Measurements from ENCODE around the gene SAMHD1. TPM values are rescaled to one million over a fixed set of nuclear protein-coding genes. Genes with fewer than 3 reads are reported as not detected.
A peak's percentile ranks its signal among the peaks of the same experiment; 100 is the strongest.
"Not testable (repeated sequence)": the region's sequence is repeated elsewhere in the genome, so short reads cannot be mapped to it uniquely, and the experiment has no call there.

The SAMHD1 gene
- total RNA-seq, 1 donor from 2014 or later = 95.4 TPM

DNA sequence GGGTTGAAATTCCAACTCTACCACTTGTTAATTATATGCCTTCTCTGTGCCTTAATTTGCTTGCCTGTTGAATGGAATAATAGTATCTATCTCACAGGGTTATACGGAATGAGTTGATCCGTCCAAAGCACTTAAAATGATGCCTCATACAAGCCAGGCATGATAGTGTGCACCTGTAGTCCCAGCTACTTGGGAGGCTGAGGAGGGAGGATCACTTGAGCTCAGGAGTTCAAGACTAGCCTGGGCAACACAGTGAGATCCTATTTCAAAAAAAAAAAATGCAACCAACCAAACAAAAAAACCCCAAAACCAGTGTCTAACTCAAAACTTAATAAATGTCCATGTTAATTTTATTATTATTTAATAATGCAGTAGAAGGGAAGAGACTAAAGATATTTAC is 35.3 kb downstream of the SAMHD1 start:
- no peak for DNase-seq (ENCODE audit: low spot score)

GRCh38 chr20:36908603-36909002 is 42.9 kb downstream of the SAMHD1 start:
- no peak for DNase-seq (ENCODE audit: low spot score)

DNA sequence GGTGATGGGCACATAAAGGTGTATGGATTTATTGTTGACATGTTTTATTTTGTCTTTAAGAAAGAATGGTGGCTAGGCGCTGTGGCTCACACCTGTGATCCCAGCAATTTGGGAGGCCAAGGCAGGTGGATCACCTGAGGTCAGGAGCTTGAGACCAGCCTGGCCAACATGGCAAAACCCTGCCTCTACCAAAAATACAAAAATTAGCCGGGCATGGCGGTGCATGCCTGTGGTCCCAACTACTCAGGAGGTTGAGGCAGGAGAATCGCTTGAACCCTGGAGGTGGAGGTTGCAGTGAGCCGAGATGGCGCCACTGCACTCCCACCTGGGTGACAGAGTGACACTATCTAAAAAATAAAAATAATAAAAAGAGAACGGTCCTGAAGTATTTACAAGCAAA is 45.4 kb downstream of the SAMHD1 start:
- not testable (repeated sequence) for DNase-seq (ENCODE audit: low spot score)

DNA sequence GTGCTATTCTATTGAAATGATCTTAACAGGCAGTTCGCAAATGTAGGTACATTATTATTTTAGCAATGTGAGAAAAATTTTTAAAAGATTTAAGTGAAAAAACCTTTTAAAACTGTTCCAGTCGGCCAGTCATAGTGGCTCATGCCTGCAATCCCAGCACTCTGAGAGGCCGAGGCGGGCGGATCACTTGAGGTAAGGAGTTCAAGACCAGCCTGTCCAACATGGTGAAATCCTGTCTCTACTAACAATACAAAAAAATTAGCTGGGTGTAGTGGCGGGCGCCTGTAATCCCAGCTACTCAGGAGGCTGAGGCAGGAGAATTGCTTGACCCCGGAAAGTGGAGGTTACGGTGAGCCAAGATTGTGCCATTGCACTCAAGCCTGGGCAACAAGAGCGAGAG is 45.9 kb downstream of the SAMHD1 start:
- DNase-seq (ENCODE audit: low spot score) = not testable (repeated sequence)

DNA sequence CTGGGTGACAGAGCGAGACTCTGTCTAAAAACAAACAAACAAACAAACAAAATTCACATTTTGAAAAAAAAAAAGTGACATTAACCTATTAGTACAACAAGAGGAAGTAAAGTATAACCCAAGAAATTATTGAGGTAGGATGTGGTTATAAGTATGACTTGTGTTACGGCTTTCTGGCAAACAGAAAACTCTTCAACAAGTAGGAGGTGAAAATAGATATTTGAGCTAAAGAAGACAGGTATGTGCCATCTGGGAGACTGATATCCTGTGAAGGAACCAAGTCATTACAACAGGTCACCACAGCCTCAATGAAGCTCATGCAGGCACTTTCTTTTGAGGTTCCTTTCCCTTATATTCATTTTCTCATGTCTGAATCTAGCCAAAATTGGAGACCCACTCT is 46.8 kb downstream of the SAMHD1 start:
- no peak for DNase-seq (ENCODE audit: low spot score)

GRCh38 chr20:36895036-36895435 is 56.5 kb downstream of the SAMHD1 start:
- DNase-seq (ENCODE audit: low spot score) = no peak

GRCh38 chr20:36893801-36894200 is 57.7 kb downstream of the SAMHD1 start:
- DNase-seq (ENCODE audit: low spot score) = no peak

DNA sequence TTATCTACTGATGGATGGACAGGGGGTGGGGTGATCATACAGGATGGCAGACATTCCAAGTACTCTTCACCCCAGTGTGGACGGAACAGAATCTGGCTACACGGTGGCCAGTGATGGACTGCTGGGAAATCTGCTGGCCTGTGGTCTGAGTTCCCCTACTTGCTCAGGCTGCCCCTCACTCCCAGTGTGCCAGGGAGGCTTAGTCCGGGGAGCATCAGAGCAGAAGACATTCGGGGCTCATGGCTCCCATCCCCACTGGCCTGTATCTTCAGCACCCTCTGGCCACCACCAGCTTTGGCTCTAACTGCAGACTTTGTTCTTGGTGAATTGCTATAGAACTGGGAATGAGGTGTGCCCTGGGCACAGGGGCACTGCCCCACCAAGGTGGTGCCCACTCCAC is 60.3 kb downstream of the SAMHD1 start:
- DNase-seq (ENCODE audit: low spot score) = no peak

GRCh38 chr20:36890586-36890985 is 60.9 kb downstream of the SAMHD1 start:
- no peak for DNase-seq (ENCODE audit: low spot score)

DNA sequence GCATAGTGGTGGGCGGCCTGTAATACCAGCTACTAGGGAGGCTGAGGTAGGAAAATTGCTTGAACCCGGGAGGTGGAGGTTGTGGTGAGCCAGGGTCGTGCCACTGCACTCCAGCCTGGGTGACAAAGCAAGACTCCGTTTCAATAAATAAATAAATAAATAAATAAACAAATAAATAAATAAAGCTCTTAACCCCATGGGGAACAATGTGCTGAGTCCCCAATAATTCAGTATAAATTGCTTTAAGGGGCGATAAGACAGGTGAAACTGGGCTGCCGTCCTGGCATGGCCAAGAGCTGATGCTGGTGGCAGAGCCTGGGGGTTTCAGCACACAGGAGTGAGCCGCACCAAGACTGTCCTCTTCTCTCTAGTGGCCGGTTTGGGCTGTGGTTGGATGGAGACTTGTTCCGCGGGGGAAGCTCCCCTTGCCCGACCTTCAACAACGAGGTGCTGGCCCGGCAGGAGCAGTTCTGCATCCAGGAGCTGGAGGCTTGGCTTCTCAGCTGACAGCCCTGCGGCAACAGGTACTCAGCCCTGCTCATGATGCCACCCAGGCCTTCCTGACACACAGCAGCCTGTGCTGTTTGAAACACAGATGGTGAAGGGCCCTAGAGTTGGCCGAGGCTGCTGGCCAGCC is 62.5 kb downstream of the SAMHD1 start:
- no peak for DNase-seq (ENCODE audit: low spot score)

GRCh38 chr20:36887752-36888090 is 63.8 kb downstream of the SAMHD1 start:
- DNase-seq (ENCODE audit: low spot score) = no peak

GRCh38 chr20:36886859-36887751 is 64.4 kb downstream of the SAMHD1 start:
- peak; percentile 86 for DNase-seq (ENCODE audit: low spot score)

GRCh38 chr20:36885356-36885755 is 66.2 kb downstream of the SAMHD1 start:
- DNase-seq (ENCODE audit: low spot score) = no peak

DNA sequence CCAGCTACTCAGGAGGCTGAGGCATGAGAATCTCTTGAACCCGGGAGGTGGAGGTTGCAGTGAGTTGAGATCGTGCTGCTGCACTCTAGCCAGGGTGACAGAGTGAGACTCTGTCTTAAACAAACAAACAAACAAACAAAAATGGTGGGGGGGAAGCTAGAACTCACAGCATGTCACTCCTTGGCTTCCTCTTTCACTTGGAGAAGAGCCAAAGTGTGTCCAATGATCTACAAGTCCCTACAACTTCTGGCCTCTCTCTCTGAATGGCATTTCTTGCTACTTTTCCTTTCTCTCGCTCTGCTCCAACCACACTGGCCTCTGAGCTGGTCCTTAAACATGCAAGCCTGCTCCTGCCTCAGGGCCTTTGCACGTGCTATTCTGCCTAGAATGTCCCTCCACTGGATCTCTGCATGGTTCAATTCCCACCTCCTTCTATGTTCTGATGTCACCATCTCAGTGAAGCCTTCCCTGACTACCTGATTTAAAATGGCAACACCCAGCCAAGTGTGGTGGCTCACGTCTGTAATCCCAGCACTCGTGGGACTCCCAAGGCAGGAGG is 67.5 kb downstream of the SAMHD1 start:
- DNase-seq (ENCODE audit: low spot score) = no peak

DNA sequence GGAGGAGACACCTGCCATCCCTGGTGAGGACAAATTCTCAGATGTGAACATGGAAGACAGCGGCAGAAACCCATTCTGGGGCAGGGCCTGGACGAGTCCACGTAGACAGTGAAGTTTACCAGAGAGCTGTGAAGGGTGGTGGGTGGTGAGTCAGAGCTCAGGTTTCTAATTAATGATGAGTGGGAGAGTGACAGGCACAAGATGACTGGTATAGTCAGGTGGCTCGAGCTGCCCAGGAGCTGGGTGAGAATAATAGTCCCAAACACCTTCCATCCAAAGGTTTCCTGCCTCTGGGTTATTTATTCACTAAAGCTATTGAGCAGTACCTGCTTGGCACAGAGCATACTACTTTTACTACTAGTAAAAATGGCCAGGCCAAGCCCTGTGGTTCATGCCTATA is 69.6 kb downstream of the SAMHD1 start:
- DNase-seq (ENCODE audit: low spot score) = no peak

GRCh38 chr20:36881331-36881730 is 70.2 kb downstream of the SAMHD1 start:
- no peak for DNase-seq (ENCODE audit: low spot score)

DNA sequence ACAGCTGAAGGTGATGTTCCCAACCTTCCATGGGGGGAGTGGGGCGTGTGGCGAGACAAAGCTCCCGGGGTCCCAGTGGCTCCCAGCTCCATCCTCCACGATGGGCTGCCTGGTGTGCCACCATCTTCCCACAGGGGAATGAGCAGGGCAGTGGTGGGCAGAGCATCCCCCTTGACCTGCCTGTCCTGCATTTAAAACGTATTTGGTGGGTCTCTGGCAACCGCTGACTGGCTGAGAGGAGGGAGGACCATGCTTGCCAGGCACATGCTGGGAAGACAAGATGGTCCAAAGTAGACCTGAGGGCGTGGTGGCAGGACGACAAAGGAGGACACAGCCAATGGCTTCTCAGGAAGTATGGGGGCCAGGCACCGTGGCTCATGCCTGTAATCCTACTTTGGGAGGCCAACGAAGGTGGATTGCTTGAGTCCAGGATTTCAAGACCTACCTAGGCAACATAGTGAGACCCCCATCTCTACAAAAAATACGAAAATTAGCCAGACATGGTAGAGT is 70.7 kb downstream of the SAMHD1 start:
- DNase-seq (ENCODE audit: low spot score) = no peak

DNA sequence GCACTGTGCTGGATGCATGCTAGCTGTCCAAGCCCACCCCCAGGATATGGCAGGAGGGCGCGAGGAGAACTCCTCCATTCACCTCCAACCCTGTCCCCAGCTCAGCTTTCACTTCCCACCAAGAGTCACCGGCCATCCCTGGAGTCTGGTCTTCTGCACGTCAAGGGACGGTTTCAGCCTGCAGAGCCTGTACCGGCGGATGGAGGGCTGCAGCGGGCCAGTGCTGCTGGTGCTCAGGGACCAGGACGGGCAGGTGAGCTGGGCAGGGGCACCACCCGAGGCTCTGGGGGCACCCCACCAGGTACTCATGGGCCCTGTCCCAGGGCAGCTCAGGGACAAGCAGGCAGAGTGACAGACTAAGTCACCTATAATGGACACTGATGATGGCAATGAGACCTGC is 72.6 kb downstream of the SAMHD1 start:
- DNase-seq (ENCODE audit: low spot score) = no peak

- DNase-seq (ENCODE audit: low spot score) = no peak
Measured at GRCh38 chr20:36876473-36876833, 75.1 kb downstream of the SAMHD1 start.

- no peak for DNase-seq (ENCODE audit: low spot score)
Measured at GRCh38 chr20:36875702-36876472, 75.6 kb downstream of the SAMHD1 start, which contains the start of gene TLDC2. TSS of gene TLDC2 (plus strand) at chr20:36876138. CDS start at chr20:36876175, 37 bp downstream.

DNA sequence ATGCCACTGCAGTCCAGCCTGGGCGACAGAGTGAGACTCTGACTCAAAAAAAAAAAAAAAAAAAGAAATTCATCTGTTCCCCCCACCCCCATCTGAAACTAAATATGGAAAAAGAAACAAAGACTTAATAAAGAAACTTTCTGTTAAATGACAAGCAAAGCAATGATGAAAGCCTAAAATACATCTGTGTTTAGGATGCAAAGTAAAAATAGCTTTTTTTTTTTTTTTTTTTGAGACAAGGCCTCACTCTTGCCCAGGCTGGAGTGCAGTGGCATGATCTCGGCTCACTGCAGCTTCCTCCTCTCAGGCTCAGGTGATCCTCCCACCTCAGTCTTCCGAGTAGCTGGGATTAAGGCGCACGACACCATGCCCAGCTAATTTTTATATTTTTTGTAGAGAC is 76.4 kb downstream of the SAMHD1 start:
- DNase-seq (ENCODE audit: low spot score) = not testable (repeated sequence)

All from ureter (tissue), 1 donor.